GM12878 (cell line): Measurements from ENCODE around the gene CELF2.

Source experiments
- BMI1 ChIP-seq: fragments of 450-650 bp; IDR thresholded peaks from 2 replicates; pipeline ENCODE4 v1.6.1; 2016; ENCODE audit warnings: mild to moderate bottlenecking, moderate library complexity, borderline replicate concordance
- CHD1 ChIP-seq: IDR thresholded peaks from 2 replicates; pipeline ENCODE4 v1.6.1; 2012; ENCODE audit warnings: low read depth, low read length, improper control_type of control experiment
- CTCF ChIP-seq, 3 experiments: IDR thresholded peaks in 2 of 3; conservative IDR thresholded peaks in 1 of 3; 2 replicates each; pipeline ENCODE4 v1.5.1; 2011; ENCODE audit warnings: low read depth in 3 of 3, low read length in 3 of 3, mild to moderate bottlenecking in 3 of 3, control low read depth in 2 of 3, moderate library complexity in 2 of 3, inconsistent platforms in 1 of 3, mixed read lengths in 1 of 3; ENCODE audit not compliant: control insufficient read depth in 2 of 3, insufficient read depth in 1 of 3; ENCODE audit errors: extremely low read depth in 1 of 3
- DPF2 ChIP-seq: fragments of 450-650 bp; IDR thresholded peaks from 2 replicates; pipeline ENCODE4 v1.6.1; 2017; ENCODE audit warnings: mild to moderate bottlenecking
- E2F8 ChIP-seq: fragments of 450-650 bp; IDR thresholded peaks from 2 replicates; pipeline ENCODE4 v1.6.1; 2018; ENCODE audit warnings: mild to moderate bottlenecking, low read depth, moderate library complexity; ENCODE audit not compliant: partially characterized antibody
- POLR2AphosphoS5 ChIP-seq: IDR thresholded peaks from 2 replicates; pipeline ENCODE4 v1.6.1; 2011; ENCODE audit warnings: mild to moderate bottlenecking, low read length, inconsistent platforms
- TBL1XR1 ChIP-seq: IDR thresholded peaks from 2 replicates; pipeline ENCODE4 v1.6.1; 2012; ENCODE audit warnings: low read depth, low read length, improper control_type of control experiment

- no peak for TF ChIP-seq CTCF (IDR thresholded peaks at IDR 0.05 in 2 of 3, conservative IDR thresholded peaks at IDR 0.05 in 1 of 3; ENCODE audit: control insufficient read depth in 2 of 3, extremely low read depth in 1 of 3, insufficient read depth in 1 of 3, low read depth in 3 of 3, low read length in 3 of 3)
- TF ChIP-seq BMI1: no peak
- TF ChIP-seq CHD1: no peak
- no peak for TF ChIP-seq POLR2AphosphoS5
- no peak for TF ChIP-seq E2F8
- no peak for TF ChIP-seq TBL1XR1
- TF ChIP-seq DPF2: no peak
These were observed 71.6 kb downstream of the CELF2 start for GRCh38 chr10:11089272-11089671.
